ENCODE data around the gene KLHL7.
"Not testable (repeated sequence)": the region's sequence is repeated elsewhere in the genome, so short reads cannot be mapped to it uniquely, and the experiment has no call there.

The KLHL7 gene

GRCh38 chr7:23109470-23109869, 3.9 kb downstream of the KLHL7 start:
- DNase-seq, result no peak

DNA sequence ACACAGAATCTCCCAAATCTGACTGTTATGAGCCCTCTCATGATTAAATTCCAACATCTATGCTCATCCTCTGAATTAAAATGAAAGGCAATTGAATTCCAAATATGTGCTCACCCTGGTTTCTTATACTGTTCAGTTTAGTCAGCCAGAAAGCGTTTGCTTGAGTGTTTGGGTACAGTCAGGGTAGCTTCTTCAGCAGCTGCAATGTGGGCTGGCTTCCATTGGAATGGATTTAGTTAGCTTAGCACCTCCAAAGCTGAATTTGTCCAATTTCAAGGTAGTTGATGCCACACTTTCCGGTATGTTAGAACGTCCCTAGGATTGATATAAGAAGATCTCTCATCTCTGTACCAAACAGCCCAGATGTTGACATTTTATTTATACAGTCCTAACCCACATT, 9.3 kb downstream of the KLHL7 start:
- no peak for DNase-seq

GRCh38 chr7:23115991-23116390, 10.4 kb downstream of the KLHL7 start:
- DNase-seq, result no peak

DNA sequence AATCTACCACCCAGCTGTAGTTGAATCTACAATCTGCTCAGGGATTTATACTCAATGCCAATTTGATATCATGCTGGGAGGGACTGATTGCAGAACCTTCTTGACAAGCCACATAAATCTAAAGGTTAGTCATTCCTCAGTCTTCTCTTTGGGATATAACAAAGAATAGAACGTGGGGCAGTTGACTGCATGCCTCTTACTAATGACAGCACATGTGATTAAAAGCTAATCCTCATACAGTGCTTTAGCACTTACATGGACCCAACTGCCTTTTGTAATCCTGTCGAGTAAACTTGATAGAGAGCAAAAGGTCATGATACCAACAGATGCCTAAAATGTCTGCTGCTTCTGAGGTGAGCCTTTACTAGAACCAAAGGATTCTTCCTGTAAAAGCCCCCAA, 12.3 kb downstream of the KLHL7 start:
- DNase-seq, result no peak

DNA sequence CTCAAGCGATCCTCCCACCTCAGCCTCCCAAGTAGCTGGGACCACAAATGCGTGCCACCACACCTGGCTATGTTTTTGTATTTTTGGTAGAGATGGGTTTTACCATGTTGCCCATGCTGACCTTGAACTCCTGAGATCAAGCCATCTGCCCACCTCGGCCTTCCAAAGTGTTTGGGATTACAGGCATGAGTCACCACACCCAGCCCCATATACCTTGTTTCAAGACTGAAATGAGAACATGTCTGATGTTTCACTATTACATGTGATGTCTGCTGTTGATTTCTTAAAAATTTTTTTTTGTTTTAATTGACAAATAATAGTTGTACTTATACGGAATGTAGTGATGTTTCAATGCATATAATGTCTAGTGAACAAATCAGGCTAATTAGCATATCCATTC, 14.5 kb downstream of the KLHL7 start:
- no peak for DNase-seq

DNA sequence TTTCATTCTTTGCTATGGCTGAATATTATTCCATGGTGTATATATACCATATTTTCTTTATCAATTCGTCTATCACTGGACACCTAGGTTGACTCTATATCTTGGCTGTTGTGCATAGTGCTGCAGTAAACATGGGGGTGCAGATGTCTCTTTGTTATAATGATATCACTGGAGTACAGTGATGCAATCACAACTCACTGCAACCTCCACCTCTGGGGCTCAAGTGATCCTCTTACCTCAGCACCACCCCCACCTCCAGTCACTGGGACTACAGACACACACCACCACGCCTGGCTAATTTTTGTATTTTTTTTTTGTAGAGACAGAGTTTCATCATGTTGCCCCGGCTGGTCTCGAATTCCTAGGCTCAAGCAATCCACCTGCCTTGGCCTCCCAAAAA, 15.6 kb downstream of the KLHL7 start:
- no peak for DNase-seq

- no peak for DNase-seq
These were observed 17.4 kb downstream of the KLHL7 start for GRCh38 chr7:23123007-23123406.

- DNase-seq, result no peak
These were observed 17.9 kb downstream of the KLHL7 start for GRCh38 chr7:23123465-23123864.

- no peak for DNase-seq
These were observed 23.5 kb downstream of the KLHL7 start for GRCh38 chr7:23129036-23129435.

GRCh38 chr7:23131799-23132198, 26.2 kb downstream of the KLHL7 start:
- DNase-seq, result not testable (repeated sequence)

- no peak for DNase-seq
These were observed 28.2 kb downstream of the KLHL7 start for GRCh38 chr7:23133797-23134196.

- no peak for DNase-seq
These were observed 30.2 kb downstream of the KLHL7 start for GRCh38 chr7:23135755-23136154.

GRCh38 chr7:23136216-23136615, 30.6 kb downstream of the KLHL7 start:
- no peak for DNase-seq

GRCh38 chr7:23157679-23158078, 52.1 kb downstream of the KLHL7 start:
- DNase-seq, result no peak

- no peak for DNase-seq
These were observed 53.0 kb downstream of the KLHL7 start for GRCh38 chr7:23158546-23158945.

- no peak for DNase-seq
These were observed 55.9 kb downstream of the KLHL7 start for GRCh38 chr7:23161482-23161881.

- DNase-seq, result no peak
These were observed 59.3 kb downstream of the KLHL7 start for GRCh38 chr7:23164846-23165245.

GRCh38 chr7:23165316-23165715, 59.7 kb downstream of the KLHL7 start:
- no peak for DNase-seq

GRCh38 chr7:23167691-23168090, 62.1 kb downstream of the KLHL7 start:
- DNase-seq, result no peak

DNA sequence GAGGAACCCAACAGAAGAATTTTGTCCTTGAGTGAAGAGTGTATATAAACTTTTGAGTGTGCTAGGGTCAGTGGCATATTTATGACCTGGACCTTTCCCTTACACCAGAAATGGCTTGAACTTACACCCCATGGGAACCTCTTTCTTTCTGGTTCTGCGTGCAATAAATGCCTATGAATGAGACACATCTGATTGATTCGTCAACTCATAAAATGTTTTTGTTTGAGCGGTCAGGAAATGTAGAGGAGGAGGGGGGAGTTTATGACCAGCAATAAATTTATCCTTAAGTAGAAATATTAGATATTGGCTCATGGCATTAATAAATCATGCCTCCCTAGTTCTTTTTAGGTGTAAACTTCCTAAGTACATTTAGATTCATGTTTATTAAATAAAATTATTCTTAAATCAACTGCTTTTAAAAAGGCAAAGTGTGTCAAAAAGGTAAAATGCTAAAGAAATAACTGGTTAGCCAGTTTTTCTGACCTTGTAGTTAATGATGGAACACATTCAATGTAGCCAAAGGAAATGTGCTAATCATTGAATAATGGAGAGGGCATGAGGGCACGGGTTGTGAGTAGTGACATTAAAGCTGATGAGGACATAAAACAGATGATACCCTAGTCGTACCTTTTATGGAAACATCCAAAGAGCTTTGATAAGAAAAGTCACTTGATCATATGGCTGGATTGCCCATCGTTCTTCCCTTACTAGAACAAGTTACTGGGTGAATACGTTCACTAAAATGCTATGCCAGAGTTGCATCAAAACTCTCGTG, 62.7 kb downstream of the KLHL7 start:
- no peak for DNase-seq

GRCh38 chr7:23175938-23176337, 70.4 kb downstream of the KLHL7 start:
- no peak for DNase-seq

DNA sequence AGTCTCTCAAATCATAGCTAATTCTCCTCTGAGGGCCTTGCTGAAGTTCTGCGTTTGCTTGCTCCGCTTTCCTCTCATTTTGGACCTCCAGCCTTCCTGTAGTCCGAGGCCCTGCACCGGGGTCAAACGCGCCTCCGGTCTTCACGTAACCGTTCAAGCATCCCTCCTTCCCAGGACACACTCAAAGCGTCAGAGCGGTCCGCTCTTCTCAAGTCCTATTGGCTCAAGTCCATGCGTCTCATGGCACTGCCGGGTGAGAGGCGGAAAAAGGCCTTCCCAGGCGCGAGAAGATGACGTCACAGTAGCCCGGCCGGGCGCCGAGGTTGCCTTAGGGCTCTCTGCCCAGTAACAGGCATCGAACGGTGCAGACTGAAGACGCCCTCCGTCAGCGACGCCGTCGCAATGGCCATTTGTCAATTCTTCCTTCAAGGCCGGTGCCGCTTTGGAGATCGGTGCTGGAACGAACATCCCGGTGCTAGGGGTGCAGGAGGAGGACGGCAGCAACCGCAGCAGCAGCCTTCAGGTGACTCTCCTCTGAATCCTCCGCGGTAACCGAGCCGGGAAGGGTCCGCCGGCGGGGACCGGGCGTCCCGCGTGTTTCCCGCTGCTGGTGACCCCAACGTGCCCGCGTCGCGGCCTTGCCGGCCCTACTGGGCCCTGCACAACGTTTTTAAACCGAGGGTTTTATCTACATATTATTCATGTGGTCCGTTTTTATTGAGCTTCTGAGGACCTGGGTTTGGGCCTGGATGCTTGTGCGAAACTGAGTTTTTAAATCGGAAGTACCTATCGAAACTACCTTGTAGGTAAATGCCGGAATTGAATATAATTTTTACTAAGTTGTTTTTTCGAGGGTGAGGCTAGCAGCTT, 76.3 kb downstream of the KLHL7 start, which contains the start of gene NUP42:
TSS of gene NUP42 (plus strand) at position 365 of the 870 bp plus-strand sequence. CDS start at position 403, 38 bp downstream.
- DNase-seq, result peak; percentile 98

DNA sequence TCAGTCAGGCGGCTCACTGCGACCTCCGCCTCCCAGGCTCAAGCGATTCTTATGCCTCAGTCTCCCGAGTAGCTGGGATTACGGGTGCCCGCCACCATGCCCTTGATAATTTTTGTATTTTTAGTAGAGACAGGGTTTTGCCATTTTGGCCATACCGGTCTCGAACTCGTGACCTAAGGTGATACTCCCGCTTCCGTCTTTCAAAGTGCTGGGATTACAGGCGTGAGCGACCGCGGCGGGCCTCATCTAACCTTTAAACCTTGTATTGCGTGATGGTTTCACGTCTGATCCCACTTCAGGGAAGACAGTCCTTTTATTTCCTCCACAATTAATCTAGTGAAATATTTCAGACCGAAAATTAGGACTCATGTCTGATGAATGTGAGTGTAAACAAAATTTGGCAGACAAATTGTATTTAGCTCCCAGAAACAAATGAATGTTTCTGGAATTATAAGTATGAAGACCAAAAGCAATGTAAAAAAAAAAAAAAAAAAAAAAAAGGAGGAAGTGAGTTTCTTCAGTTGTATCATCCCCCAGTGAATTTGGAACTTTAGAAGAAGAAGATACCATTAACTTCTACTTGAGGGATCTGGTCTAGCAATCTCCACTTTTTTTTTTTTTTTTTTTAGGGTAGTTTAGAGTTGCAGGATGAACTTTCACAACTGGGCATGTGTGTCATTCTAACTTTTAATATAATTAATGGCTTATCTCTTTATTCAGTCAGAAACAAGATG, 77.9 kb downstream of the KLHL7 start:
- DNase-seq, result no peak

All from NCI-H446 treated with DMSO at 0.1 percent for 48 hours (cell line).